Smooth muscle cell (in vitro differentiated cells): ENCODE results near the gene TGFBR3. TPM values are rescaled to one million over a fixed set of nuclear protein-coding genes. Genes with fewer than 3 reads are reported as not detected.

ENCODE experiments used
- DNase-seq: peaks from one replicate; lab custom pipeline; 2025; ENCODE audit not compliant: unreplicated experiment; lab: John Stamatoyannopoulos, UW
- H2AFZ ChIP-seq: fragments of 200-600 bp; sonication (generic); 2 replicates; pipeline ENCODE4 v1.6.0; 2016; ENCODE audit warnings: antibody characterized with exemption, low read depth, mild to moderate bottlenecking
- H3F3A ChIP-seq: fragments of 200-600 bp; sonication (generic); 2 replicates; pipeline ENCODE4 v1.6.0; 2017; ENCODE audit warnings: antibody characterized with exemption, low read depth
- H3K27ac ChIP-seq: fragments of 200-600 bp; sonication (generic); 2 replicates; pipeline ENCODE4 v1.5.1; 2016; ENCODE audit warnings: low read depth, mild to moderate bottlenecking
- H3K27me3 ChIP-seq: fragments of 200-600 bp; sonication (generic); 2 replicates; pipeline ENCODE4 v1.6.1; 2016; ENCODE audit warnings: low read depth, mild to moderate bottlenecking
- H3K36me3 ChIP-seq: fragments of 200-600 bp; sonication (generic); 2 replicates; pipeline ENCODE4 v1.5.1; 2016; ENCODE audit warnings: low read depth
- H3K4me1 ChIP-seq: fragments of 200-600 bp; sonication (generic); 2 replicates; pipeline ENCODE4 v1.5.1; 2016; ENCODE audit warnings: low read depth
- H3K4me2 ChIP-seq: fragments of 200-600 bp; sonication (generic); 2 replicates; pipeline ENCODE4 v1.6.0; 2016; ENCODE audit warnings: mild to moderate bottlenecking
- H3K4me3 ChIP-seq: fragments of 200-600 bp; sonication (generic); 2 replicates; pipeline ENCODE4 v1.5.1; 2016; ENCODE audit warnings: mild to moderate bottlenecking
- H3K79me2 ChIP-seq: fragments of 200-600 bp; sonication (generic); 2 replicates; pipeline ENCODE4 v1.6.0; 2016; ENCODE audit warnings: low read depth, mild to moderate bottlenecking
- H3K9ac ChIP-seq: fragments of 200-600 bp; sonication (generic); 2 replicates; pipeline ENCODE4 v1.6.0; 2016; ENCODE audit warnings: low read depth
- H3K9me3 ChIP-seq: fragments of 200-600 bp; sonication (generic); replicated peaks from 2 replicates; pipeline ENCODE4 v1.5.1; 2016; ENCODE audit warnings: low read depth
- H4K20me1 ChIP-seq: fragments of 200-600 bp; sonication (generic); 2 replicates; pipeline ENCODE4 v1.6.0; 2016; ENCODE audit warnings: low read depth
- CTCF ChIP-seq: fragments of 200-600 bp; sonication (generic); IDR thresholded peaks from 2 replicates; pipeline ENCODE4 v1.5.1; 2017; ENCODE audit warnings: borderline replicate concordance, mild to moderate bottlenecking, antibody characterized with exemption; ENCODE audit not compliant: insufficient read depth, poor library complexity, severe bottlenecking
- WGBS: methylation state at CpG from one replicate; pipeline ENCODE4 v1.1.7; 2016; ENCODE audit warnings: low lambda C conversion rate; 5-methylcytosine and 5-hydroxymethylcytosine counted together
- polyA plus RNA-seq: library from polyadenylated mRNA; unstranded; fragments of >200 nt; fragmentation: Nextera tagmentation; extraction: Ambion mirVana; gene quantifications from 2 replicates; pipeline ENCODE4 v1.2.1, GENCODE V29; 2016
- total RNA-seq: library from RNA; depleted of rRNA; stranded (reverse); fragments of >200 nt; gene quantifications from 2 replicates; pipeline ENCODE4 v1.2.3, GENCODE V29; 2014

Gene TGFBR3
- total and polyA plus RNA-seq, 2 experiments from 2014 or later = 68.3 to 112 TPM

GRCh38 chr1:91826649-91827048 lies 59.3 kb downstream of the TGFBR3 start:
- Histone ChIP-seq H2AFZ (no peak overlapping the region), H3K9ac (peak overlapping the region; percentile 78), H3K9me3 (no peaks in the 10 kb centered on the region), H3F3A (no peaks in the 10 kb centered on the region), H3K27ac (peak overlapping the region; percentile 92), H3K27me3 (no peaks in the 10 kb centered on the region), H3K4me1 (peaks cover 14% of the 10 kb centered on the region), H3K4me2 (peak overlapping the region; percentile 81), H3K36me3 (no peaks in the 10 kb centered on the region), H3K79me2 (peaks cover 77% of the 10 kb centered on the region), H3K4me3 (no peak overlapping the region), H4K20me1 (peaks cover 57% of the 10 kb centered on the region)
- DNase-seq = no peak
- WGBS = 73% methylated on average over 5 of the region's 5 CpGs
- no peak for TF ChIP-seq CTCF

- H4K20me1 ChIP-seq = peaks cover 53% of the 10 kb centered on the region
- WGBS = 93% methylated on average over 6 of the region's 6 CpGs
Observed at GRCh38 chr1:91826248-91826647, 59.7 kb downstream of the TGFBR3 start.

DNA sequence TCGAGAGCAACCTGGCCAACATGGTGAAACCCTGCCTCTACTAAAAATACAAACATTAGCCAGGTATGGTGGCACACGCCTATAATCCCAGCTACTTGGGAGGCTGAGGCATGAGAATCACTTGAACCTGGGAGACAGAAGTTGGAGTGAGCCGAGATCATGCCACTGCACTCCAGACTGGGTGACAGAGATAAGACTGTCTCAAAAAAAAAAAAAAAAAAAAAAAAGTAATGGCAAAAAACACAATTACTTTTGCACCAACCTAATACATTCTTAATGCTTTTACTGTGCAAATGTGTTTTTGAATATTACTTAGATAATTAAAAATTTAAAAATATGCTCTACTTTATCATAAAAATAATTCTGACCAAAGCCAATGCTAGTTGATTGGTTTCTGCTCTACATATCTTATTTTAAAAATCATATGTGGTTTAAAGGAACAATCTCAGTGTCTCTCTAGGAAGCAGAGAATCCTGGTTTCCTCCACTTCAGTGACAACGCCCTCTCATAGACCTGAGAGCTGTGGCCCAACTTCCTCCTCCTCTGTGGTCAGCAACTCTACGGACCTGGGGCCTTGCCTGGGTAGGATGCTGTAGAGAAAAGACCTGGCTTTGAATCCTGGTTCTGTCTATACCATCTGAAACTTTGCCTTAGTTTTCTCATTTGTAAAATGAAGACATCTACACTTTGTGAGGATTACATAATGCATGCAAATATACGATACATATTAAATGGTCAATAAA lies 64.7 kb downstream of the TGFBR3 start:
- Histone ChIP-seq H3K4me3 (no peak overlapping the region), H3K27ac (no peak overlapping the region), H3K36me3 (no peaks in the 10 kb centered on the region), H3K4me1 (peaks cover 21% of the 10 kb centered on the region), H3K4me2 (no peak overlapping the region), H4K20me1 (peaks cover 31% of the 10 kb centered on the region), H2AFZ (no peak overlapping the region), H3K9me3 (no peaks in the 10 kb centered on the region), H3K9ac (no peak overlapping the region), H3K27me3 (no peaks in the 10 kb centered on the region), H3F3A (peaks cover 9% of the 10 kb centered on the region), H3K79me2 (peaks cover 88% of the 10 kb centered on the region)
- DNase-seq = no peak
- TF ChIP-seq CTCF = no peak
- 93% methylated on average over 6 of the region's 6 CpGs for WGBS

More at GRCh38 chr1:91826248-91826647, 59.7 kb downstream of the TGFBR3 start:
- no peak for TF ChIP-seq CTCF
- Histone ChIP-seq H3F3A (no peaks in the 10 kb centered on the region), H3K9me3 (no peaks in the 10 kb centered on the region), H3K27me3 (no peaks in the 10 kb centered on the region), H3K27ac (peak overlapping the region; percentile 92), H3K4me2 (no peak overlapping the region), H3K79me2 (peaks cover 77% of the 10 kb centered on the region), H3K4me3 (no peak overlapping the region), H2AFZ (no peak overlapping the region), H3K36me3 (no peaks in the 10 kb centered on the region), H3K4me1 (peaks cover 14% of the 10 kb centered on the region), H3K9ac (no peak overlapping the region)
- DNase-seq = no peak
